Fibroblast of lung (primary cell): ENCODE data around the gene MPPED2. TPM values are rescaled to one million over a fixed set of nuclear protein-coding genes. Genes with fewer than 3 reads are reported as not detected.

Source experiments
- DNase-seq, 2 donors: peaks; one replicate each; pipeline versions ENCODE4 v3.0.0 to v3.0.0-alpha.2; 2010; ENCODE audit warnings: low read depth in 2 of 2
- H2AFZ ChIP-seq: 2 replicates; pipeline ENCODE4 v1.5.1; 2012; ENCODE audit warnings: low read length, control low read depth, inconsistent platforms
- H3K27ac ChIP-seq: 2 replicates; pipeline ENCODE4 v1.5.1; 2011; ENCODE audit warnings: low read length, control low read depth; ENCODE audit not compliant: insufficient read depth
- H3K27me3 ChIP-seq: 2 replicates; pipeline ENCODE4 v1.5.1; 2011; ENCODE audit warnings: mild to moderate bottlenecking, low read length; ENCODE audit not compliant: control insufficient read depth, insufficient read depth
- H3K36me3 ChIP-seq: 2 replicates; pipeline ENCODE4 v1.5.1; 2011; ENCODE audit warnings: low read length; ENCODE audit not compliant: control insufficient read depth, insufficient read depth
- H3K4me1 ChIP-seq: 2 replicates; pipeline ENCODE4 v1.5.1; 2011; ENCODE audit warnings: low read length; ENCODE audit not compliant: control insufficient read depth, insufficient read depth; ENCODE audit errors: extremely low read depth
- H3K4me2 ChIP-seq: 2 replicates; pipeline ENCODE4 v1.5.1; 2011; ENCODE audit warnings: low read length, control low read depth; ENCODE audit not compliant: insufficient read depth; ENCODE audit errors: extremely low read depth
- H3K4me3 ChIP-seq, 4 experiments: fragments of 200-600 bp in 1 of 4; sonication (generic) in 1 of 4; replicated peaks in 1 of 4; 2 replicates each; pipeline ENCODE4 v1.5.1; 2011 to 2016; ENCODE audit warnings: low read length in 4 of 4, low read depth in 3 of 4, mild to moderate bottlenecking in 3 of 4, control low read depth in 2 of 4, inconsistent platforms in 1 of 4, mixed read lengths in 1 of 4; ENCODE audit not compliant: insufficient read depth in 1 of 4; ENCODE audit errors: control extremely low read depth in 1 of 4
- H3K79me2 ChIP-seq: 2 replicates; pipeline ENCODE4 v1.5.1; 2012; ENCODE audit warnings: mild to moderate bottlenecking, low read length, inconsistent platforms; ENCODE audit not compliant: control insufficient read depth, insufficient read depth
- H3K9ac ChIP-seq: 2 replicates; pipeline ENCODE4 v1.5.1; 2011; ENCODE audit warnings: mild to moderate bottlenecking, low read length, control low read depth; ENCODE audit not compliant: insufficient read depth
- H3K9me3 ChIP-seq: 2 replicates; pipeline ENCODE4 v1.5.1; 2012; ENCODE audit warnings: low read depth, low read length; ENCODE audit not compliant: control insufficient read depth, insufficient read depth
- H4K20me1 ChIP-seq: 2 replicates; pipeline ENCODE4 v1.5.1; 2011; ENCODE audit warnings: low read length; ENCODE audit not compliant: control insufficient read depth, insufficient read depth; ENCODE audit errors: extremely low read depth
- CTCF ChIP-seq, 2 donors: IDR thresholded peaks in 1 of 2; conservative IDR thresholded peaks in 1 of 2; 1 replicate in 1 of 2; 2 replicates in 1 of 2; pipeline ENCODE4 v1.5.1; 2011 to 2012; ENCODE audit warnings: low read length in 2 of 2, control low read depth in 1 of 2, inconsistent platforms in 1 of 2, low read depth in 1 of 2, mild to moderate bottlenecking in 1 of 2
- EZH2 ChIP-seq: IDR thresholded peaks from 2 replicates; pipeline ENCODE4 v1.5.1; 2012; ENCODE audit warnings: low read length, control low read depth, mild to moderate bottlenecking; ENCODE audit errors: missing control alignments
- polyA plus RNA-seq, 2 donors: library from polyadenylated mRNA; depleted of rRNA in 1 of 2; stranded (reverse) in 1 of 2; unstranded in 1 of 2; fragments of >200 nt; gene quantifications; 2 replicates each; pipeline ENCODE4 v1.2.1, GENCODE V29; 2011 to 2012; ENCODE audit warnings: missing spikeins in 1 of 2
- total RNA-seq: library from RNA; depleted of rRNA; stranded (reverse); fragments of >200 nt; gene quantifications from 2 replicates; pipeline ENCODE4 v1.2.1, GENCODE V29; 2014

MPPED2 gene
- total and polyA plus RNA-seq, 2 donors (not counting 1 experiment from before 2014, with no cell fraction given): under 0.01 to 0.02 TPM

GRCh38 chr11:30451167-30451566 is 135.0 kb downstream of the MPPED2 start:
- Histone ChIP-seq H4K20me1 (no peaks in the 10 kb centered on the region), H3K79me2 (no peaks in the 10 kb centered on the region), H3K27me3 (no peaks in the 10 kb centered on the region), H3K4me3 (no peak overlapping the region), H3K4me1 (no peaks in the 10 kb centered on the region), H3K36me3 (no peaks in the 10 kb centered on the region), H3K27ac (no peak overlapping the region), H2AFZ (no peak overlapping the region), H3K9me3 (no peaks in the 10 kb centered on the region), H3K9ac (no peak overlapping the region), H3K4me2 (no peak overlapping the region)
- TF ChIP-seq CTCF (conservative IDR thresholded peaks at IDR 0.05 in 1 of 2, IDR thresholded peaks at IDR 0.05 in 1 of 2; ENCODE audit: low read depth in 1 of 2, low read length in 2 of 2) (no peak), EZH2 (no peak)
- no peak for DNase-seq

GRCh38 chr11:30447058-30447640 is 139.0 kb downstream of the MPPED2 start:
- no peak for DNase-seq

GRCh38 chr11:30446520-30446919 is 139.6 kb downstream of the MPPED2 start:
- H3K79me2 ChIP-seq: no peaks in the 10 kb centered on the region
- TF ChIP-seq EZH2 (no peak), CTCF (conservative IDR thresholded peaks at IDR 0.05 in 1 of 2, IDR thresholded peaks at IDR 0.05 in 1 of 2; ENCODE audit: low read depth in 1 of 2, low read length in 2 of 2) (no peak)
- no peak overlapping the region for H3K27ac ChIP-seq
- H3K4me1 ChIP-seq: no peaks in the 10 kb centered on the region
- no peak overlapping the region for H3K4me2 ChIP-seq
- no peak for DNase-seq
- H3K4me3 ChIP-seq: no peak overlapping the region
- no peak overlapping the region for H3K9ac ChIP-seq
- no peaks in the 10 kb centered on the region for H3K36me3 ChIP-seq
- H3K27me3 ChIP-seq: no peaks in the 10 kb centered on the region
- H3K9me3 ChIP-seq: no peaks in the 10 kb centered on the region
- H2AFZ ChIP-seq: no peak overlapping the region
- H4K20me1 ChIP-seq: no peaks in the 10 kb centered on the region

More at GRCh38 chr11:30447058-30447640, 139.0 kb downstream of the MPPED2 start:
- H3K27ac ChIP-seq: no peak overlapping the region
- H3K79me2 ChIP-seq: no peaks in the 10 kb centered on the region
- H3K4me1 ChIP-seq: no peaks in the 10 kb centered on the region
- H3K4me3 ChIP-seq: no peak overlapping the region
- no peak overlapping the region for H2AFZ ChIP-seq
- no peaks in the 10 kb centered on the region for H3K9me3 ChIP-seq
- H3K36me3 ChIP-seq: no peaks in the 10 kb centered on the region
- H4K20me1 ChIP-seq: no peaks in the 10 kb centered on the region
- TF ChIP-seq EZH2: no peak
- no peak overlapping the region for H3K9ac ChIP-seq
- no peaks in the 10 kb centered on the region for H3K27me3 ChIP-seq
- no peak overlapping the region for H3K4me2 ChIP-seq
